Upper lobe of left lung (tissue), 4 donors: ENCODE data around the gene GDPD1.

Experiments used
- EP300 ChIP-seq, 4 donors: sonication (generic); formaldehyde crosslinking; IDR thresholded peaks; one replicate each; pipeline ENCODE4 v1.5.1; 2017; ENCODE audit warnings: antibody characterized with exemption in 4 of 4, control low read depth in 2 of 4
- POLR2A ChIP-seq, 4 donors: fragments of 450-650 bp; IDR thresholded peaks; one replicate each; pipeline ENCODE4 v1.5.1; 2016 to 2017; ENCODE audit warnings: antibody characterized with exemption in 4 of 4, mild to moderate bottlenecking in 2 of 4

- no peak for TF ChIP-seq POLR2A (IDR thresholded peaks at IDR 0.05)
- TF ChIP-seq EP300 (IDR thresholded peaks at IDR 0.05), result no peak
These were observed 10.5 kb downstream of the GDPD1 start for GRCh38 chr17:59230764-59231163.
